HepG2 (cell line): Measurements from ENCODE around the gene HECTD4. TPM values are rescaled to one million over a fixed set of nuclear protein-coding genes. Genes with fewer than 3 reads are reported as not detected.

Experiments used
- ARID4A ChIP-seq: sonication (generic); formaldehyde crosslinking; IDR thresholded peaks from 2 replicates; pipeline ENCODE4 v1.5.0; 2020; ENCODE audit warnings: mild to moderate bottlenecking, missing genetic modification reagents, borderline replicate concordance
- GPBP1L1 ChIP-seq: sonication (generic); formaldehyde crosslinking; IDR thresholded peaks from 2 replicates; pipeline ENCODE4 v1.5.0; 2020; ENCODE audit warnings: mild to moderate bottlenecking, missing genetic modification reagents
- IKZF1 ChIP-seq: fragments of 450-650 bp; IDR thresholded peaks from 2 replicates; pipeline ENCODE4 v1.7.1; 2016
- KAT7 ChIP-seq: IDR thresholded peaks from 2 replicates; pipeline ENCODE4 v1.6.1; 2018; ENCODE audit warnings: borderline replicate concordance, missing compliant biosample characterization
- KLF12 ChIP-seq: sonication (generic); formaldehyde crosslinking; IDR thresholded peaks from 2 replicates; pipeline ENCODE4 v1.4.0; 2020; ENCODE audit warnings: missing genetic modification reagents, borderline replicate concordance
- MTF1 ChIP-seq: sonication (generic); formaldehyde crosslinking; IDR thresholded peaks from 2 replicates; pipeline ENCODE4 v1.5.0; 2020; ENCODE audit warnings: missing genetic modification reagents
- SIN3A ChIP-seq: IDR thresholded peaks from 2 replicates; pipeline ENCODE4 v1.6.1; 2011; ENCODE audit warnings: low read depth, mild to moderate bottlenecking, control low read depth, low read length, borderline replicate concordance
- ZBTB4 ChIP-seq: sonication (generic); formaldehyde crosslinking; IDR thresholded peaks from 2 replicates; pipeline ENCODE4 v1.4.0; 2020; ENCODE audit warnings: missing genetic modification reagents, mild to moderate bottlenecking, borderline replicate concordance
- ZNF138 ChIP-seq: sonication (generic); formaldehyde crosslinking; IDR thresholded peaks from 2 replicates; pipeline ENCODE4 v1.5.0; 2020; ENCODE audit warnings: mild to moderate bottlenecking, low read depth, missing genetic modification reagents
- ZNF33A ChIP-seq: sonication (generic); formaldehyde crosslinking; IDR thresholded peaks from 2 replicates; pipeline ENCODE4 v1.5.1; 2020; ENCODE audit warnings: missing genetic modification reagents, mild to moderate bottlenecking, moderate library complexity, borderline replicate concordance
- ZNF513 ChIP-seq: sonication (generic); formaldehyde crosslinking; conservative IDR thresholded peaks from 2 replicates; pipeline ENCODE4 v1.5.0; 2020; ENCODE audit warnings: missing genetic modification reagents
- ZNF557 ChIP-seq: sonication (generic); formaldehyde crosslinking; IDR thresholded peaks from 2 replicates; pipeline ENCODE4 v1.4.0; 2020; ENCODE audit warnings: missing genetic modification reagents
- ZNF839 ChIP-seq: sonication (generic); formaldehyde crosslinking; IDR thresholded peaks from 2 replicates; pipeline ENCODE4 v1.4.0; 2020; ENCODE audit warnings: missing genetic modification reagents, mild to moderate bottlenecking, borderline replicate concordance
- ZUFSP ChIP-seq: sonication (generic); formaldehyde crosslinking; IDR thresholded peaks from 2 replicates; pipeline ENCODE4 v1.9.0; 2021; ENCODE audit warnings: missing genetic modification reagents, mild to moderate bottlenecking, borderline replicate concordance
- polyA plus RNA-seq, 8 experiments: library from polyadenylated mRNA; depleted of rRNA in 3 of 8; stranded (reverse) in 7 of 8; unstranded in 1 of 8; fragments of >200 nt; fragmentation: Illumina TruSeq in 4 of 8; extraction: Trizol in 4 of 8; gene quantifications; 2 replicates each; pipeline versions ENCODE4 v1.2.1 to v1.2.3, GENCODE V29; 2011 to 2016; ENCODE audit warnings: low read depth in 4 of 8, missing spikeins in 1 of 8, mixed read lengths in 1 of 8; ENCODE audit not compliant: insufficient read depth in 1 of 8
- total RNA-seq, 5 experiments: library from RNA; depleted of rRNA; stranded (reverse); fragments of >200 nt; fragmentation: Illumina TruSeq; extraction: Trizol; gene quantifications; 2 replicates each; pipeline ENCODE4 v1.2.3, GENCODE V29; 2016; ENCODE audit warnings: low read depth in 1 of 5

The HECTD4 gene
- total and polyA plus RNA-seq, 2 of the 13 experiments (the other 11 are each of a cell fraction or from before 2014, with no cell fraction given), result 9.0 to 11.4 TPM

GRCh38 chr12:112381883-112382796 is at the start of gene HECTD4 (continued):
- no peak for TF ChIP-seq ZBTB4 (CRISPR knock-in tag)
- no peak for TF ChIP-seq ZNF839 (CRISPR knock-in tag)
- peak; percentile 65; the same call in 1 of the 2 replicates for TF ChIP-seq KAT7 (CRISPR knock-in tag)
- no peak for TF ChIP-seq ZUFSP (CRISPR knock-in tag)
- no peak for TF ChIP-seq GPBP1L1 (CRISPR knock-in tag)
- TF ChIP-seq ZNF557 (CRISPR knock-in tag), result no peak
- TF ChIP-seq ZNF138 (CRISPR knock-in tag), result 0 out of 2 replicates have a peak, but pooled peaks have one; percentile 66
- TF ChIP-seq SIN3A, result 0 out of 2 replicates have a peak, but pooled peaks have one; percentile 66
- TF ChIP-seq ZNF33A (CRISPR knock-in tag), result no peak
- TF ChIP-seq KLF12 (CRISPR knock-in tag), result no peak
- no peak for TF ChIP-seq MTF1
- no peak for TF ChIP-seq ZNF513 (CRISPR knock-in tag)
- no peak for TF ChIP-seq IKZF1
- peak; percentile 82 for TF ChIP-seq ARID4A (CRISPR knock-in tag)
